A673 (cell line): ENCODE measurements around the gene TIMM8A.

Source experiments
- EZH2 ChIP-seq: fragments of 200-600 bp; sonication (generic); IDR thresholded peaks from 2 replicates; pipeline ENCODE4 v1.6.1; 2017; ENCODE audit warnings: borderline replicate concordance, low read depth, mild to moderate bottlenecking, mixed read lengths, antibody characterized with exemption, low read length; ENCODE audit not compliant: poor library complexity, severe bottlenecking
- TF ChIP-seq, protein P1 (sequence below): fragments of 300-800, 200-600 bp; sonication (generic); conservative IDR thresholded peaks from 2 replicates; pipeline ENCODE4 v1.5.1; 2017; ENCODE audit warnings: low read depth, mild to moderate bottlenecking, antibody characterized with exemption, low read length, moderate library complexity, mixed read lengths

DNA sequence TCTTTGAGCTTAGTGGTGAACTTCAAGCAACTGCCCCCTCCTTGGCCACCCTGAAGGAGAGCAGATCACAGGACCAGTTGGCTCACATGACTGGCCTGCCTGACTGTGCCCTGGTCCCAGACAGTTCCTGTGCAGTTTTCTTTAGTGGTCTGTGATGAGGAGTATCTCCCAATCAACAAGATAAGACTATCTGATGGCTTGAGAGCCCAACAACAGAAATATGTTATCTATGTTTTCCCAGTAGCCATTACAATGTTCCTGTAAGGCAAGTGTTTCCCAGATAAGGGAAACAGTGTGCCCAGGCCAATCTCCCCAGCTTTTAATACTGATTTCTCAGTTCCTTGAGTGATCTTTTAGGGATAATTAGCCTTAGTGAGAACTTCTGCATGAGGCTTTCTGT lies 14.2 kb upstream of the TIMM8A start:
- TF ChIP-seq, protein P1, sequence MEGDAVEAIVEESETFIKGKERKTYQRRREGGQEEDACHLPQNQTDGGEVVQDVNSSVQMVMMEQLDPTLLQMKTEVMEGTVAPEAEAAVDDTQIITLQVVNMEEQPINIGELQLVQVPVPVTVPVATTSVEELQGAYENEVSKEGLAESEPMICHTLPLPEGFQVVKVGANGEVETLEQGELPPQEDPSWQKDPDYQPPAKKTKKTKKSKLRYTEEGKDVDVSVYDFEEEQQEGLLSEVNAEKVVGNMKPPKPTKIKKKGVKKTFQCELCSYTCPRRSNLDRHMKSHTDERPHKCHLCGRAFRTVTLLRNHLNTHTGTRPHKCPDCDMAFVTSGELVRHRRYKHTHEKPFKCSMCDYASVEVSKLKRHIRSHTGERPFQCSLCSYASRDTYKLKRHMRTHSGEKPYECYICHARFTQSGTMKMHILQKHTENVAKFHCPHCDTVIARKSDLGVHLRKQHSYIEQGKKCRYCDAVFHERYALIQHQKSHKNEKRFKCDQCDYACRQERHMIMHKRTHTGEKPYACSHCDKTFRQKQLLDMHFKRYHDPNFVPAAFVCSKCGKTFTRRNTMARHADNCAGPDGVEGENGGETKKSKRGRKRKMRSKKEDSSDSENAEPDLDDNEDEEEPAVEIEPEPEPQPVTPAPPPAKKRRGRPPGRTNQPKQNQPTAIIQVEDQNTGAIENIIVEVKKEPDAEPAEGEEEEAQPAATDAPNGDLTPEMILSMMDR, result no peak
- no peak for TF ChIP-seq EZH2
